Stimulated activated CD8-positive, alpha-beta memory T cell treated with anti-CD3 and anti-CD28 coated beads, Interleukin-15, amount 100 ng/mL, for 24 hours (primary cell): Measurements from ENCODE around the gene STEAP1B.

Experiments
- DNase-seq: peaks from one replicate; pipeline ENCODE4 v3.0.0-alpha.2; 2020; ENCODE audit warnings: low read depth

STEAP1B gene

DNA sequence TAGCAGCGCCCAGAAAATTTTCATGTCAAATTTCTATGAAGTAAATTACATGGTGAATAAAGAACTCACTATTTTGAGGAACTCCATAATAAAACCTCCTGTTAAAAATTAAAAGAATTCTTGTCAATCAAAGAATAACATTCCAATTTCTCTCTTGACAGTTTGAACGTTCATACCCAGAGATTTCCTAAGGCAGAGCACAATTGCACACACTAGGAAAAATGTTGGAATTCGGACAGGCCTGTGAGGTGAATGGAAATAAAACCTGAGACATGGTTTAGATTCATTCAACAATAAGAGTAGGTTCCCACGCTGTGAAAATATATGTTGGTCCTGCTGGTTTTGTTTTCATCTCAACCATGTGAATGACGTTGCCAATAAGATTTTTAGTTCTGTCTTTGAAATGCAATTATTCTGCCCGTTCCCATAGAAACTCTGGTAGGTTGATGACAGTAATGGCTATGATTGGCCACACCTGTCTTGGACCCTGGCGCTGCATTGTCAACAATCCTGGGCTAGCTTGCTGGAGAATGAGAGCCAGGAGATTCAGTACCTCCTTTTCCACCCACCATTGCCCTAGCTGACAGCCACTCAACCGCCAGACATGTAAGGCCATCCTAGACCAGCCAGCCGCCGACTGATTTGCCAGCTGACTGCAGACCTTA, 99.7 kb downstream of the STEAP1B start:
- no peak for DNase-seq

DNA sequence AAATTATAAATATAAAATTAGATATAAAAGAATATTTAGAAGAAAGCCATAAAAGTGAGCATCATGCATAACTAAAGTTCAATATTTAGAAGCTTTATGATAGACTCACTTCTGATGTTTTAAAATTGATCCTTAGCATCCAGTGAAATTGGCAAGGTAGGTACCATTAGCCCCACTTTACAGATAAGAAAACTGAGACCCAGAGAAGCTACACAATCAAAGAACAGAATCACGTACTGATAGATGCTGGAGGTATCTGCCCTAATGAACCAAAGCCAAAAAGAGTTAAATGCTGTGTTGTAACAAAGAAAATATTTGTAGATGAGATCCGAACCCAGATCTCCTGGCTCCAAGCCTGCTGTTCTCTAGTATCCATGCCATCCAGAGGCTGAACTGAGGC, 100.4 kb downstream of the STEAP1B start:
- no peak for DNase-seq

DNA sequence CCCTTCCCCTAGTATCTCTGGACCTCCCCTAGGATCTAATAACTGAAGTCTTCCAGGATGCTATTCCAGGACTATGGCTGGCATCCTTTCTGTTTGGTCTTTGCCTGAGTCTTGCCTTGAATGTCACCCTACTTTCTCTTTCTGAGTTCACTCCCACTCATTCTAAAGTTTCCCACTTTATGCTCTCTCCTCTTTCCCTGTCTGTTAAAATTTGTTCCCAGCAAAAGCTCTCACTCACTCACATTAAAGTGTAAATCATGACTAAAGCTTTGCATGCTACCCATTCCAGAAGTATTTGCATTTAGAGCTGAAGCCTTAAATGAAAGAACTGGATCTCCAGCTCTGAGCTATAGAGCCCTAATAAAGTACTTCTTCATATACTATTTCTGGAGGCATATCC, 100.9 kb downstream of the STEAP1B start:
- no peak for DNase-seq

DNA sequence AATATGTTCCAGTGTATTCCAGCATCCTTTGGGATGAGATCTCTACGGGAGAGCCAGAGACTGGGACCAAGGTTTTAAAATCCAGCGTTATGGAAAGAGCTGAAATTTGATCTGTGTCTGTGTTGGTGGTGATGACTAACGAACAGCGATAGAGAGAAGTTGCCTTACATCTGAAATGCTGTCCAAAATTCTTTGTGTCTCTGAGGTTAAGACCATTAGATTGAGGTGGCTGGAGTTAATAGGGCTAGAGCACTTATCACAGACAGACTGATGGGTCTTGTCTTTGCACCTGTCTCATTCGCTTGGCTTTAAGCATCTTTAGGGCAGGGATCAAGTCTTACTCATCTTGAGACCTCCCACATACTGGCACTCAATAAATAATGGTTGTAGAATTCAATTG, 102.0 kb downstream of the STEAP1B start:
- DNase-seq, result no peak

DNA sequence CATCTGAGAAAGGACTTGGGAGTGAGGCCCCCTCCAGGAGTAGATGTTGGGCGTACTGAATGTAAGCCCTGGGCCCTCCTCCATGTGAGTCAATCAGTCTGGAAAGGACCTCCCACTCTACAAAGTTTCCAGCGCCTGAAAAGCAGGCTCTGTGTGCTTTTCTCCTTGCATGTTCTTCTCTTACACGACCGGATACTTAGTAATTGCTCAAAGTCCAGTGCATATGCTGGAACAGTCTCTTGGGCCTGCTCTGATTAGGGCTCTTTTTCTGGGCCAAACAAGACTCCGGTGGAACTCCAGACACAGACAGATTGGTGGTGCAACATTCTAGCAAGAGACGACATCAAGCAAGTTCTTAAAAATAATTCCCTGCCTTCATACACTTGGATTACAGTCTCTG, 104.8 kb downstream of the STEAP1B start:
- no peak for DNase-seq

GRCh38 chr7:22394739-22395138, 105.2 kb downstream of the STEAP1B start:
- DNase-seq, result no peak

- DNase-seq, result no peak
Measured at GRCh38 chr7:22393913-22394729, 105.9 kb downstream of the STEAP1B start.

GRCh38 chr7:22390516-22390915, 109.5 kb downstream of the STEAP1B start:
- no peak for DNase-seq

DNA sequence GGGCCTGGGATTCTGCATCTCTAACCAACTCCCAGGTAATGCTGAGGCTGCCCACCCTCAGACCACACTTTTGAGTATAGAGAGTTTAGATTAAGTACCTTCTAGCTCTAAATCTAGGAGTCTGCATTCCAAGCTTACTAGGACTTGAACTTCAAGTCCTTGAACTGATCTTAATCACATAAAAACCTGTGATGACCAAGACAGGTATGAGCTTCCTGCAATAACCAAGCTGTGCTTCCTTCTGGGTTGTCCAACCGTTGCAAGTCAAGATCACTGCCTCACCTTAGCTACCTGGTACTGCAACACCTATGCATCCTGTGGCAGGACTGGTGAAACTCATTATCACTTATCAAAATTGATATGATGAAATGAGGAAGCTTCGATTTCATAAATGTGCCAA, 110.1 kb downstream of the STEAP1B start:
- DNase-seq, result no peak

DNA sequence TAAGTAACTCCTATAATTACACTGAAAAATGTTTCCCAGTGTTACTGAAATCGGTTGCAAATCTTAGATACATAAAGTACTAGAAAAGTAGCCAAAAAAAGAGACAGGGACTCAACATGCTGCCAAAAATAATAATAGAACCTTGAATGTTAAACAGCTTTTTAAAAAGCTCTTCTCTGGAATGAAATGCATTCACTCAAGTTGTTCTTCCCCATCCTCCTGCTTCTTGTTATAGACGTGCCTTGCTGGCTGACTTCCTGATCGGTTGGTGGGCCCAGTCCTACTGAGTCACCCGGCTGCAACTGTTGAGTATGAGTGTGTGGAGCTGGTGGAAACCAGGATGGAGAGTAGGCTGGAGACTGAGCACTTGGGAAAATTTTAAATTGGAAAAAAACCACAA, 112.4 kb downstream of the STEAP1B start:
- no peak for DNase-seq

GRCh38 chr7:22386865-22387264, 113.1 kb downstream of the STEAP1B start:
- DNase-seq, result no peak

GRCh38 chr7:22386206-22386858, 113.7 kb downstream of the STEAP1B start:
- no peak for DNase-seq

GRCh38 chr7:22385326-22385725, 114.7 kb downstream of the STEAP1B start:
- DNase-seq, result no peak

GRCh38 chr7:22380333-22380732, 119.7 kb downstream of the STEAP1B start:
- no peak for DNase-seq

GRCh38 chr7:22378199-22378980, 121.6 kb downstream of the STEAP1B start:
- no peak for DNase-seq

GRCh38 chr7:22377703-22378102, 122.3 kb downstream of the STEAP1B start:
- DNase-seq, result no peak

DNA sequence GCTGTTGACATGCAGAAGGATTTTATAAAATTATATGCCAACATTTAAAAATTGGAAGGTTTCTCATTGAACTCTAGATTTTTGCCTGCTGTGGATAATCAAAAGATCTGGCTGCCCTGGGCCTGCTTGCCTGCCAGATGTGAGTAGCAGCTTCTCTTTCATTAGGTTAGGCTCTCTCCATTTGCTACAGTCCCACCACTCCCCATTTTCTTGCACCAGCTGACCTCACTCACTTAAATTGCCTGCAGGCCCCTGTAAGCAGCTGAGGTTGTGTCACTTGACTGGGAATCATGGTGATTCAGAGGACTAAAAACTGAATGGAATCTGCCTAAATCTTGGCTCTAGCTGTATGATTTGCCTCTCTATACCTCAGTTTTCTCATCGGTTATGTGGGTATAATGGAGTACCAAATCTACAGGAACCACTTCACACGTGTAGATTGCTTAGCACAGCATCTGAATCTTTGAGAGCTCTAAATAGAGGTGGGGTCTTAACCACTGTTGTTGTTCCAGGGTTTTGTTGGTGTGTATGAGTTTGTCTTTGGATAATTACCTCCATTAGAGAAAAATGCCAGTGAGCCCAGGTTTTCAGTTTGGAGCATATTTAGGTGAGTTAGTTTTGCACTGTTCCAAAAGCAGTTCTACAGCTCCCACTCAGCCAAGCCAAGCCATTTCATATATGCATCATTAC, 124.5 kb downstream of the STEAP1B start:
- DNase-seq, result no peak

- no peak for DNase-seq
Measured at GRCh38 chr7:22373911-22374310, 126.1 kb downstream of the STEAP1B start.

GRCh38 chr7:22373388-22373787, 126.6 kb downstream of the STEAP1B start:
- no peak for DNase-seq

DNA sequence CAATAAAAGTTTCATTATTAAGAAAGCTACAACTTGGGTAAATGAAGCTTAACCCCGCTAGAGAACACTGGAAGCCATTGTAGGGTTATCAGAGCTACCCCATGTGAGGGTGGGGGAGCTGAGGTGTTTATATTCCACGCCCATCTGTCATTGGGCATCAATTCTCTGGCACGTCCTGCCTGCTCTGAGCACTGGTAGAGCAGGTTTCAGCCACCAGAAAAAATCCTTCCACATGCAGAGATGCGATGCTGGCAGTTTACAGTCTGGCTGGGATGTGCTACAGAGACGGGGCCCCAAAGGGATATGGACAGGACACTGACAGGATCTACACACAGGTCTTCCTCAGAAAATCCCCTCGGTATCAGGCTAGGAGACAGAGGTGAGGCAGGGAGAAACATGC, 127.1 kb downstream of the STEAP1B start:
- DNase-seq, result no peak

GRCh38 chr7:22371878-22372277, 128.1 kb downstream of the STEAP1B start:
- no peak for DNase-seq
